IMR-90 (cell line): Measurements from ENCODE around the gene MAML3. TPM values are rescaled to one million over a fixed set of nuclear protein-coding genes. Genes with fewer than 3 reads are reported as not detected.

ENCODE experiments used
- ATAC-seq: fragments of 200-7000 bp; cut with Tn5 transposase; 2 replicates; pipeline ENCODE4 v1.9.1; 2020; ENCODE audit warnings: low read depth, mild to moderate bottlenecking, moderate library complexity
- BruUV-seq: library from RNA; stranded (reverse); fragments of 400-500 nt; replicated peaks from 2 replicates; lab custom pipeline; 2021; lab: Mats Ljungman, UMichigan
- CTCF ChIA-PET: fragments of 300-600 bp; formaldehyde crosslinking; extraction: SDS; loops from one replicate; lab custom pipeline; 2021; ENCODE audit warnings: antibody characterized with exemption; lab: Yijun Ruan, JAX
- POLR2A ChIA-PET: fragments of 300-600 bp; sonication (Branson Sonifier 250); formaldehyde crosslinking; loops from one replicate; lab custom pipeline; 2022; ENCODE audit warnings: antibody characterized with exemption; ENCODE audit not compliant: unreplicated experiment; lab: Charles Lee
- DNase-seq: peaks from one replicate; pipeline ENCODE4 v3.0.0; 2013
- H2AFZ ChIP-seq: replicated peaks from 2 replicates; pipeline ENCODE3; 2013; ENCODE audit warnings: low read length, mild to moderate bottlenecking; ENCODE audit not compliant: poor library complexity
- H2AK5ac ChIP-seq: 2 replicates; pipeline ENCODE4 v1.6.1; 2013; ENCODE audit warnings: low read depth, low read length, inconsistent platforms
- H2AK9ac ChIP-seq: replicated peaks from 2 replicates; pipeline ENCODE3; 2013; ENCODE audit warnings: mild to moderate bottlenecking, low read depth, low read length, moderate library complexity; ENCODE audit not compliant: poor library complexity
- H2BK120ac ChIP-seq: 2 replicates; pipeline ENCODE4 v1.6.1; 2013; ENCODE audit warnings: low read depth, low read length, inconsistent platforms
- H2BK15ac ChIP-seq: 3 replicates; pipeline ENCODE4 v1.6.1; 2013; ENCODE audit warnings: low read depth, low read length, inconsistent platforms
- H2BK20ac ChIP-seq: 2 replicates; pipeline ENCODE4 v1.6.1; 2013; ENCODE audit warnings: low read depth, mild to moderate bottlenecking, inconsistent platforms, low read length, moderate library complexity
- H2BK5ac ChIP-seq: 2 replicates; pipeline ENCODE4 v1.6.1; 2013; ENCODE audit warnings: mild to moderate bottlenecking, low read depth, low read length, inconsistent platforms; ENCODE audit not compliant: poor library complexity, severe bottlenecking
- H3K14ac ChIP-seq: replicated peaks from 2 replicates; pipeline ENCODE4 v1.6.1; 2013; ENCODE audit warnings: low read depth, low read length, inconsistent platforms
- H3K18ac ChIP-seq: 2 replicates; pipeline ENCODE4 v1.6.1; 2013; ENCODE audit warnings: low read depth, low read length, control low read depth
- H3K23ac ChIP-seq: 2 replicates; pipeline ENCODE4 v1.6.1; 2013; ENCODE audit warnings: low read depth, low read length, inconsistent platforms
- H3K27ac ChIP-seq: 2 replicates; pipeline ENCODE4 v1.5.1; 2013; ENCODE audit warnings: mild to moderate bottlenecking, control low read depth, low read length; ENCODE audit not compliant: insufficient read depth
- H3K27me3 ChIP-seq: 2 replicates; pipeline ENCODE4 v1.6.1; 2013; ENCODE audit warnings: low read length; ENCODE audit not compliant: control insufficient read depth, insufficient read depth
- H3K36me3 ChIP-seq: 2 replicates; pipeline ENCODE4 v1.6.1; 2013; ENCODE audit warnings: low read length, mixed read lengths; ENCODE audit not compliant: control insufficient read depth, insufficient read depth
- H3K4ac ChIP-seq: 2 replicates; pipeline ENCODE4 v1.6.1; 2013; ENCODE audit warnings: low read depth, low read length, inconsistent platforms
- H3K4me1 ChIP-seq: 2 replicates; pipeline ENCODE4 v1.6.1; 2013; ENCODE audit warnings: low read length, mixed read lengths; ENCODE audit not compliant: control insufficient read depth, insufficient read depth
- H3K4me2 ChIP-seq: 2 replicates; pipeline ENCODE4 v1.6.1; 2013; ENCODE audit warnings: low read depth, mild to moderate bottlenecking, control low read depth, low read length, moderate library complexity
- H3K4me3 ChIP-seq: 2 replicates; pipeline ENCODE4 v1.5.1; 2013; ENCODE audit warnings: low read depth, mild to moderate bottlenecking, control low read depth, low read length, moderate library complexity; ENCODE audit not compliant: insufficient read depth
- H3K56ac ChIP-seq: 2 replicates; pipeline ENCODE4 v1.6.1; 2013; ENCODE audit warnings: low read length, inconsistent platforms; ENCODE audit not compliant: insufficient read depth; ENCODE audit errors: extremely low read depth
- H3K79me1 ChIP-seq, 2 experiments: 2 replicates each; pipeline ENCODE4 v1.6.1; 2013; ENCODE audit warnings: low read length in 2 of 2, inconsistent platforms in 1 of 2, low read depth in 1 of 2
- H3K9ac ChIP-seq: 2 replicates; pipeline ENCODE4 v1.6.1; 2013; ENCODE audit warnings: low read depth, low read length, control low read depth
- H3K9me1 ChIP-seq: 2 replicates; pipeline ENCODE4 v1.6.1; 2013; ENCODE audit warnings: low read length, inconsistent platforms; ENCODE audit not compliant: insufficient read depth
- H3K9me3 ChIP-seq: 2 replicates; pipeline ENCODE4 v1.6.1; 2013; ENCODE audit warnings: low read length; ENCODE audit not compliant: control insufficient read depth, insufficient read depth
- H4K20me1 ChIP-seq: 2 replicates; pipeline ENCODE4 v1.6.1; 2013; ENCODE audit warnings: low read length, inconsistent platforms; ENCODE audit not compliant: insufficient read depth
- H4K5ac ChIP-seq: 2 replicates; pipeline ENCODE4 v1.6.1; 2013; ENCODE audit warnings: mild to moderate bottlenecking, low read depth, low read length, control low read depth
- H4K8ac ChIP-seq, 2 experiments: 2 replicates each; pipeline ENCODE4 v1.6.1; 2013; ENCODE audit warnings: low read depth in 2 of 2, low read length in 2 of 2, control low read depth in 1 of 2, inconsistent platforms in 1 of 2
- H4K91ac ChIP-seq: 2 replicates; pipeline ENCODE4 v1.6.1; 2013; ENCODE audit warnings: low read depth, low read length, inconsistent platforms; ENCODE audit not compliant: insufficient read depth
- BHLHE40 ChIP-seq: fragments of 150-350 bp; IDR thresholded peaks from 2 replicates; pipeline ENCODE4 v1.6.1; 2016; ENCODE audit warnings: mild to moderate bottlenecking, low read depth, low read length
- CEBPB ChIP-seq: IDR thresholded peaks from 2 replicates; pipeline ENCODE4 v1.6.1; 2012; ENCODE audit warnings: low read depth, low read length, improper control_type of control experiment
- CHD1 ChIP-seq: IDR thresholded peaks from 2 replicates; pipeline ENCODE4 v1.6.1; 2012; ENCODE audit warnings: low read depth, low read length, improper control_type of control experiment
- CTCF ChIP-seq: conservative IDR thresholded peaks from 2 replicates; pipeline ENCODE4 v1.5.1; 2012; ENCODE audit warnings: mild to moderate bottlenecking, low read depth, low read length, improper control_type of control experiment
- ELK1 ChIP-seq: fragments of 150-350 bp; IDR thresholded peaks from 2 replicates; pipeline ENCODE4 v1.6.1; 2016; ENCODE audit warnings: low read depth, mild to moderate bottlenecking, low read length, moderate library complexity, borderline replicate concordance
- FOS ChIP-seq: fragments of 150-350 bp; IDR thresholded peaks from 2 replicates; pipeline ENCODE4 v1.6.1; 2016; ENCODE audit warnings: low read depth, low read length
- MAFK ChIP-seq: IDR thresholded peaks from 2 replicates; pipeline ENCODE4 v1.6.1; 2012; ENCODE audit warnings: low read depth, low read length, improper control_type of control experiment
- MAZ ChIP-seq: IDR thresholded peaks from 2 replicates; pipeline ENCODE4 v1.6.1; 2012; ENCODE audit warnings: low read depth, mild to moderate bottlenecking, low read length, improper control_type of control experiment, moderate library complexity, borderline replicate concordance
- MXI1 ChIP-seq: IDR thresholded peaks from 2 replicates; pipeline ENCODE4 v1.6.1; 2012; ENCODE audit warnings: low read depth, mild to moderate bottlenecking, low read length, moderate library complexity, borderline replicate concordance
- NFE2L2 ChIP-seq: fragments of 150-350 bp; IDR thresholded peaks from 2 replicates; pipeline ENCODE4 v1.6.1; 2016; ENCODE audit warnings: low read depth, mild to moderate bottlenecking, low read length
- POLR2A ChIP-seq: IDR thresholded peaks from 2 replicates; pipeline ENCODE4 v1.6.1; 2012; ENCODE audit warnings: mild to moderate bottlenecking, low read depth, low read length
- RAD21 ChIP-seq: IDR thresholded peaks from 2 replicates; pipeline ENCODE4 v1.6.1; 2012; ENCODE audit warnings: low read length, improper control_type of control experiment
- RCOR1 ChIP-seq: IDR thresholded peaks from 2 replicates; pipeline ENCODE4 v1.6.1; 2012; ENCODE audit warnings: mild to moderate bottlenecking, low read length, improper control_type of control experiment; ENCODE audit not compliant: insufficient replicate concordance
- RFX5 ChIP-seq: IDR thresholded peaks from 2 replicates; pipeline ENCODE4 v1.8.0; 2012; ENCODE audit warnings: low read depth, mild to moderate bottlenecking, low read length, moderate library complexity
- SMC3 ChIP-seq: fragments of 150-350 bp; IDR thresholded peaks from 2 replicates; pipeline ENCODE4 v1.6.1; 2016; ENCODE audit warnings: low read depth, mild to moderate bottlenecking, antibody characterized with exemption, low read length, moderate library complexity
- USF2 ChIP-seq: fragments of 150-350 bp; IDR thresholded peaks from 2 replicates; pipeline ENCODE4 v1.6.1; 2017; ENCODE audit warnings: mild to moderate bottlenecking, antibody characterized with exemption, low read length, low read depth
- WGBS, 2 experiments: methylation state at CpG; one replicate each; pipeline versions ENCODE4 v1.1.5 to v1.1.7; 2013; ENCODE audit warnings: missing lambda C conversion rate in 2 of 2; ENCODE audit not compliant: insufficient read length in 1 of 2; ENCODE audit errors: extremely low coverage in 2 of 2; 5-methylcytosine and 5-hydroxymethylcytosine counted together
- dilution Hi-C: fragments of 300-500 bp; cut with HindIII; formaldehyde crosslinking; loops from one replicate; pipeline ENCODE4 v1.14.3; 2018; ENCODE audit warnings: low sequenced_read_pairs; ENCODE audit not compliant: unreplicated experiment
- in situ Hi-C: fragments of 300-500 bp; cut with MboI; formaldehyde crosslinking; loops from 3 replicates; pipeline ENCODE4 v1.14.3; 2019; ENCODE audit warnings: low sequenced_read_pairs, inconsistent platforms, mixed read lengths
- intact Hi-C: fragments of 100-400 bp; cut with micrococcal nuclease; formaldehyde crosslinking; loops from 2 replicates; pipeline ENCODE4 v1.10.0; 2022
- polyA plus RNA-seq, 3 experiments: library from polyadenylated mRNA; depleted of rRNA; stranded (reverse); fragments of >200 nt; gene quantifications; 2 replicates each; pipeline ENCODE4 v1.2.3, GENCODE V29; 2012; ENCODE audit warnings: low replicate concordance in 1 of 3
- total RNA-seq: library from RNA; depleted of rRNA; stranded (reverse); fragments of >200 nt; gene quantifications from 2 replicates; pipeline ENCODE4 v1.2.3, GENCODE V29; 2012

MAML3 gene
- total and polyA plus RNA-seq, 2 of the 4 experiments (the other 2 are of a cell fraction), result 0.90 to 1.7 TPM

DNA sequence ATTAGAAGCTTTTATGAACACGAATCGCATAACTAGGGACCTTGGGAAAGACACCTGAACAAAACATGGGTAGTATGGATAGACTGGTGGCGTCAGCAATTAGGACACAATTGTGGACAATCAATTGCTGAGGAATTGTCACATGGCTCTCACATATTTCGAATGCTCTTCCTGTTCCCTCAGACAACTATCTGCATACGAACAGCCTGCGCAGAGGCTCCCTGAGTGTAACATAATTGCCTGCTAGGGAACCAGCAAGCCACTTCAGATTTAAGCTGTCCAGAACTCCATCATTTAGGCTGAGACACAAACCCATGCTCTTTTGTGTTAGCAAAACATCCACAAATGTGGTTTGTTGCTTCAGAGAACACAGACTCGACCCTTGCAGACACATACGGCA, 327.6 kb downstream of the MAML3 start:
- H3K36me3 ChIP-seq, result no peaks in the 10 kb centered on the region
- no peak overlapping the region for H2AK5ac ChIP-seq
- H2BK5ac ChIP-seq, result no peak overlapping the region
- in situ Hi-C loops (no loop called here), intact Hi-C loops (no loop called here), dilution Hi-C loops (no loop called here)
- POLR2A ChIA-PET, result no interaction called here
- H4K91ac ChIP-seq, result no peak overlapping the region
- no peak overlapping the region for H3K4me3 ChIP-seq
- H3K14ac ChIP-seq, result no peak overlapping the region
- BruUV-seq, result no TSS peak
- no peak overlapping the region for H2AFZ ChIP-seq
- TF ChIP-seq ELK1, result no peak
- no peak for TF ChIP-seq USF2
- no peak for TF ChIP-seq RCOR1
- no peak for TF ChIP-seq POLR2A
- no peak for TF ChIP-seq MAFK
- no peak for TF ChIP-seq RAD21
- TF ChIP-seq CTCF, result no peak
- TF ChIP-seq MXI1, result no peak
- no peak for TF ChIP-seq CHD1
- TF ChIP-seq SMC3, result no peak
- TF ChIP-seq BHLHE40, result no peak
- TF ChIP-seq NFE2L2, result no peak
- TF ChIP-seq RFX5, result no peak
- no peak for TF ChIP-seq FOS
- no peak for TF ChIP-seq MAZ
- no peak for TF ChIP-seq CEBPB
- no peak for DNase-seq
- WGBS, 2 experiments, result 86% methylated on average over 2 of the region's 8 CpGs; no CpG with 5 or more reads in 1 of the 2 experiments
- H3K79me1 ChIP-seq, result no peaks in the 10 kb centered on the region
- no peaks in the 10 kb centered on the region for H4K20me1 ChIP-seq
- no peaks in the 10 kb centered on the region for H3K27me3 ChIP-seq
- H3K4me1 ChIP-seq, result no peaks in the 10 kb centered on the region
- no peak overlapping the region for H2AK9ac ChIP-seq
- no peak overlapping the region for H3K4ac ChIP-seq
- H3K27ac ChIP-seq, result no peak overlapping the region
- H4K8ac ChIP-seq, result no peak overlapping the region
- no peaks in the 10 kb centered on the region for H3K9me3 ChIP-seq
- no peak overlapping the region for H3K23ac ChIP-seq
- H2BK120ac ChIP-seq, result no peak overlapping the region
- H3K4me2 ChIP-seq, result no peak overlapping the region
- no peak overlapping the region for H4K5ac ChIP-seq
- H3K56ac ChIP-seq, result no peak overlapping the region
- CTCF ChIA-PET, result no interaction called here
- no peak overlapping the region for H3K18ac ChIP-seq
- ATAC-seq, result no peak
- H2BK15ac ChIP-seq, result no peak overlapping the region
- no peaks in the 10 kb centered on the region for H3K9me1 ChIP-seq
- H2BK20ac ChIP-seq, result no peak overlapping the region
- no peak overlapping the region for H3K9ac ChIP-seq
